NCI-H1092 treated with DMSO at 0.1 percent for 48 hours (cell line): ENCODE measurements around the gene SP6.

Source experiments
- DNase-seq: peaks from one replicate; lab custom pipeline; 2025; lab: John Stamatoyannopoulos, UW

Gene SP6

GRCh38 chr17:47810901-47811635, 39.9 kb downstream of the SP6 start:
- DNase-seq, result no peak

DNA sequence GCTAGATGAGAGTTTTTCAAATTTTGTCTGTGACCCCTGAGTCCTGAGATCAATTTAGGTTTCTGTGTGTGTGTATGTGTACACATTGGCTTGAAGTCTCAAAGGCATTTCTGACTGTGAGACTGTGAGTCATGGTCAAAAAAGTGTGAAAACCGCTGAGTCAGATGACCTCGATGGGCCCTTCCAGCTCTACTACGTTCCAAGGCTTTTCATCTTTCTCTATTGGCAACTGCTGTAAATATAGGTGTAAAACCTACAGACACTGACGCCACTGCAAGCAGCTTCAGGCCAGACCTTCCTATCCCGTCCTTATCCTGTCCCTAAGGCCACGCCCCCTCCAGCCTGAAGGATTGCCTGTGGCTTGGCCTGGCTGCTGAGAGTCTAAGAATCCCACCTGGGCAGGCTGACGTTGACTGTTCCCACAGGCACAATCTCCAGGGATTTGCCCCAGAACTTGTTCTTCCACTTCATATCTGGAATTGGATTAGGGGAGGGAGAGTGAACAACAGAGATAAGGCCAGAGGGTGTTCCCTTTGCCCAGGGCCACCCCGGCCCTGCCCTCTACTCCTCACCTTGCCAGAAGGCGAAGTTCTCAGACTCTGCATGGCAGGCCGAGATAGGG, 40.7 kb downstream of the SP6 start:
- DNase-seq, result no peak

DNA sequence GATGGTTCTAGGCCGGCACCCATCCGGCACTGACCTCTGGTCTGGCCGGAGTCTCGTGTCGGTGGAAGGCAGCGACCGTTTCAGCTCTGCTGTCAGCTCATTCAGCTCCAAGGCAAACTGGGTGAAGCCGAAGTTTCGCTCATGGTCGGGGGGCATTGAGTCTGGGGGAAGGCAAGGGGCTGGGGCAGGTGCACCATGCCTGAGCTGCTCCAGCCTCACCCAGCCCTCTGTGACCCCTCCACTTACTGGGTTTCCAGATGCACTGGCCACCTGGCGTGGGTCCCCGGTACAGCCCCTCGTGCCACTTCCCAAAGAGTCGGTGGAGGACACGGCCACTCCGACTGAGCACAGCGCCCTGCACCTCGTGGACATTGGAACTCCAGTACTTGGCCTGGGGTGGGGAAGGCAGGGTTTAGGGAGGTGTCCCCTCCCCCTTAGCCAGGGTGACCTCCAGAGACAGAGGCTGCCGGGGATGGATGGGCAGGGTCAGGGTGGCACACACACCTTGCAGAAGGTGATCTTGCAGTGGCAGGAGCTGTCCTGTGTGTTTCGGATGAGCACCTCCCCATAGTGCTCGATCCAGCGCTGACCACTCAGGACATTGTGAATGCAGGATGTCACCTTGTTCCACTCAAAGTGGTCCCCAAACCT, 42.0 kb downstream of the SP6 start:
- DNase-seq, result no peak

DNA sequence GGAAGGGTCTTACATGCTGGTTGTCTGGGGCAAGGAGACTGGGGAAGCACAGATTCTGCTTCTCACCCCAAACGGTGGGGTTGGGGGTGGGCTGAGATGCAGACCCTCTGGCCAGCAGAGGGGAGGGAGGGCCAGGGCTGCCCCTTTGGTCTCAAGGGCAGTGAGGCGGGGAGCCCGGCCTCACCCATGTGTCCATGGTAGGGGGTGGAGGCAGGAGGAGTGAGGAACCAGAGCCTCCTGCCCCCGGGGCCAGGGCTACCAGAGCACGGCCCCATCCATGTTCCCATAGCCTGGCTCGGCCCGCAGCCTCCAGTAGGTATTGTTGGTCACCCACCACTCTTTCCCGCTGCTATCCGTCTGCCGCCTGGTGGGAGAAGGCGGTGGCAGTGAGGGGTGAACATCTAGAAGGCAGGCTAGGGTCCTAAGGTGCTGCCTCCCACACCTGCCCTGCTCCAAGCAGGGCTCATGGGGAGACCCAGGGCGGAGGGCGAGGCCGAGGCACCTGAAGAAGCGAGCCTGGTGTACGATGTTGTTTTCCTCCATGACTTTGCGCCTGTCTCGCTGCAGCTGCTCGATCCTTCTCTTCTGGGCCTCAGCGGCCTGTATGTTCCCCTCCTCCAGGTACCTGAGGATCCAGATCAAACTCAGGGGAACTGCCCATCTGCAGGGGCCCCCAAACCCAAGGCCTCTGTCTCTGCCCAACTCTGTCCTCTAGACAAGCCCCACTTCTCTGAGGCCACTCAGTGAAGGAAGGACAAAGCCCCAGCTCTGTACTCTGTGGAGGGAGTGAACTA, 42.7 kb downstream of the SP6 start:
- DNase-seq, result no peak

GRCh38 chr17:47807421-47807820, 43.5 kb downstream of the SP6 start:
- DNase-seq, result no peak

DNA sequence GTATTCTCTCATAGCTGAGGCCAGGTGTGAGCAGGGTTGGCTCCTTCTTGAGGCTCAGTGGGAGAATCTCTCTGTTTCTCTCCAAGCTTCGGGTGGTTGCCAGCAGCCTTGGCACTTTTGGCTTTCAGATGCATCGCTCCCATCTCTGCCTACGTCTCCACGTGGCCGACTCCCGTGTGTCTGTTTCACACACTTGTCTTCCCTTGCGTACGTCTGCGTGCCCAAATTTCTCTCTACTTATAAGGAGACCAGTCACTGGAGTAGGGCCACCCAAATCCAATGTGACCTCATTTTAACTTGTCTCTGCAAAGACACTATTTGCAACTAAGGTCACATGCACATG, 44.1 kb downstream of the SP6 start:
- DNase-seq, result no peak

DNA sequence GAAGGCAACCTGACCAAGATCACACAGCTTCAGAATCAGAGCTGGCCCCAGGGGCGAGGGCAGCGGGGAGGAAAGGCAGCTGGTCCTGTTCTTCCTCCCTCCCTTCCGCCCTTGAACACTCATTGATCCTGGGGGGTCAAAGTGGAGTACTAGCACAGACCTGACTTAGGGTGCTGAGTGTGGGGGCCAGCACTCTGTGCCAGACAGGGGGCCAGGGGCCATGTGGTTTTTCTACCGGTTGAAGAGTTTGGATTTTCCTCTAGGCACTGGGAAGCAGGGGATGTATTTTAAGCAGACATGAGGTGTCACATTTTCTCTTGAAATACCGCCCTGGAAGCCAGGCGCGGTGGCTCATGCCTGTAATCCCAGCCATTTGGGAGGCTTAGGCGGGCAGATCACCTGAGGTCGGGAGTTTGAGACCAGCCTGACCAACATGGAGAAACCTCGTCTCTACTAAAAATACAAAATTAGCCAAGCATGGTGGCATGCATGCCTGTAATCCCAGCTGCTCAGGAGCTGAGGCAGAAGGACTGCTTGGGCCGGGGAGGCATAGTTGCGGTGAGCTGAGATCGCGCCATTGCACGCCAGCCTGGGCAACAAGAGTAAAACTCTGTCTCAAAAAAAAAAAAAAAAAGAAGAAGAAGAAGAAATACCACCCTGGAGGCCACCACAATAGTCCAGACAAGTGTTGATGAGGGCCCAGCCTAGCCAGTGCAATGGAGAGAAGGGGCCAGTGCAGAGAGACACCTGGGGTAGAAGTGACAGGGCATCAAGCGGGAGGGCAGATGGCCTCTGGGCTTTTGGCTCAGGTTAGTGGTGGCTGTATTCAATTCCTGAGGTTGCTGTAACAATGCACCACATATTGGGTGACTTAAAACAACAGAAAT, 44.7 kb downstream of the SP6 start:
- DNase-seq, result no peak

DNA sequence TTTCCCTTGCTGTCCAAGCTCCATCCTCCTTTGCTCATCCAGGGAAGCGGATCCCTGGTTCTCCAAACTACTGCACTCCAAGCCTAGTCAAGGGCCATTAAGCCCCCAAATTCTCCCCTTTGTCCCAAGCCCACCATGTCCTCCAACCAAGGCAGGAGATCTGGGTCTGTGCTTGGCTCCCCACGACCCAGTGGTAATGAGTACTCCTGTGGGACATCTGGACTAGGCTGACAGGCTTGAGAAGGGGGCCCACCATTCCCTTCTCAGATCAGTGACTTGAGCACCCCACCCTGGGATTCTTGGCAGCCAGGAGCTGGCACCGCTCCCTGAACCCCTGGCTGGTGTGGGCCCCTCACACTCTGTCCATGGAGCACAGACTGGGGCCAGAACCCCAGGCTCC, 46.5 kb downstream of the SP6 start:
- no peak for DNase-seq

DNA sequence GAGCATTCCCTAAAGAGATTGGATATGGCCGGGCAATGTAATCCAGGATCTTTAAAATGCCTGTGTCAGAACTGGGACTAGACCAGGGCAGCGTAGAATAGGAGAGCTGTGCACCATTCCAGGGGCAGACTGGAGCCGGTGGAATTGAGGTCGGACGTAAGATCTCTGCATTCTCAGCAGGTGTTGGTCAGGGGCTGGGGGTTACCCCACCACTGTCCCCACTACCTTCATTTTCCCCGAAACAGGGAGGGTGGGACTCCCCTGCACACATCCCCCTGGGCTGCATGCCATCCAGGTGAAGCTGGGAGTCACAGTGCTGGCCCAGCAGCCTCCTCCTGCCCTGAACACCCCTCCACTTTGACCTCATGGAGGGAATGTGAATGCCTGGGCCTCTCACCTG, 47.2 kb downstream of the SP6 start:
- no peak for DNase-seq

DNA sequence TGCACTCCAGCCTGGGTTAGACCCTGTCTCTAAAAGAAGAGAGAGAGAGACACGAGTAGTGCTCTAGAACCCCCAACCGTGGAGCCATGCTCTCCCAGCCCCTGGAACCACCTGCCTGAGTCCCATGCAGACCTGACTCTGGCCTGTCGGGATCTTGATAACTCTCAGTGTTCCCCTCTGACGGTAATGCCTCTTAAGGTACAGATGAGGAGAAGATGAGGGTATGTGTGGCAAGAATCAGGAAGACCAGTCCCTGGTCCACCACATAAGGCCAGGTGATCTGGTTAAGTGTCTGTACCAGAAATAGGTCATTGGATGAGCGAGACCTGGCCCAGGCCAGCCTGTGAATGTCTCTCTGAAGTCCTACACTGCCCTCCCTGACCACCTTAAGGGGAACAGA, 47.8 kb downstream of the SP6 start:
- DNase-seq, result no peak

GRCh38 chr17:47802341-47803022, 48.5 kb downstream of the SP6 start:
- DNase-seq, result peak; percentile 46

GRCh38 chr17:47801906-47802305, 49.1 kb downstream of the SP6 start:
- DNase-seq, result no peak

DNA sequence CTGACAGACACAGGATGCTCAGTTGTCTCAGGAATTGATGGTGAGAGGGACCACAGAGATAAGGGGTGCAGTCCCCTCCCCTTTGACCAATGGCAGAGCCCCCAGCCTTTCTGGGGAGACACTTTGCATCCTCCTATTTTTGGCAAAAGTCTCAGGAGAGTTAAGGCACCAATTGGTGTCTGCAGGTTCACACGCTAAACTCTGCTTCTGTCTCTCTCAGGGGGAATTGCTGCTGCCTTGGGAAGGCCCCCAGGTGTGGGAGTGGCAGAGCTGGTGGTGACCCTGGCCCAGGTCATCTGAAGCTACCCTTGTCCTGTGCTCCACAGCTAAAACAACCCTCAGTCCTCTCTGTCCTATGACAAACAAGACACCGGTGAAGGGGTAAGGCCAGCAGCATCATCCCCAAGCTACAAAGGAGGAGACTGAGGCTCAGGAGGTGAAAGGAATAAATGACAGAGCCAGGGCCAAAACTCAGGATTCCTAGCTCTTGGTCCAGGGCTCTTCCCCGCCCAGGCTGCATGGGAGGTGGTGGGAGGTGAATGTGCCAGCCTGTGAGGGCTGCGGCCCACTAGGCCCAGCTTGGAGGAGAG, 49.7 kb downstream of the SP6 start:
- DNase-seq, result no peak

GRCh38 chr17:47800686-47801085, 50.3 kb downstream of the SP6 start:
- no peak for DNase-seq

DNA sequence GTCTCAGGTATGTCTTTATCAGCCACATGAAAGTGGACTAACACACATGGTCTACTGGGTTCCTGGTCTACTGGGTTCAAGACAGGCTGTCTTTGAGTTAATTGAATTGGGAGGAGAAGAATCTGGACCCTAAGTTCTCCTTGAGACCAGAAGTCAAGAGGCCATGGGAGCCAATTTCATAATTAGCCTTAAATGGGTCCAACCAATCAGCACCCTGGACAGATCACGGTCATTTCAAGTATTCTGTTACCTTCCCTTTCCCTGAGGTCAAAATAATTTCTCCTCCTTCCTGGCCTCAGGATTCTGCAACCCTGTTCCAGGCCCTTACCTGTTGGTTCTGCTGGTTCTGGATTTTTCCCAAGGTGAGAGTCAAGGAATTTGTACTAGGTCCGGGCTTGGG, 53.2 kb downstream of the SP6 start:
- DNase-seq, result no peak
